Natural killer cell treated with Interleukin-12 subunit alpha and Interleukin-12 subunit beta and Interleukin-15 and Interleukin-18, amount 100 ng/mL, for 72 hours (primary cell): Measurements from ENCODE around the gene CNGA3. TPM values are rescaled to one million over a fixed set of nuclear protein-coding genes. Genes with fewer than 3 reads are reported as not detected.

Source experiments
- ATAC-seq, 2 donors: fragments of 150-1000 bp; cut with Tn5 transposase in 1 of 2; sonication (Bioruptor Pico), chemical (Tn5 transposase) in 1 of 2; 2 replicates each; pipeline ENCODE4 v1.10.0; 2021
- DNase-seq: peaks from one replicate; pipeline ENCODE4 v3.0.0; 2022; ENCODE audit warnings: low spot score
- H3K27ac Mint-ChIP-seq, 2 donors: 1 replicate in 1 of 2; 2 replicates in 1 of 2; pipeline ENCODE4 v1.8.0; 2022; ENCODE audit warnings: mixed read lengths in 2 of 2, mild to moderate bottlenecking in 1 of 2, moderate library complexity in 1 of 2
- H3K27me3 Mint-ChIP-seq, 2 donors: 1 replicate in 1 of 2; 2 replicates in 1 of 2; pipeline ENCODE4 v1.8.0; 2022; ENCODE audit warnings: mixed read lengths in 2 of 2
- H3K36me3 Mint-ChIP-seq: one replicate; pipeline ENCODE4 v1.8.0; 2022; ENCODE audit warnings: mixed read lengths
- H3K4me1 Mint-ChIP-seq, 2 donors: 1 replicate in 1 of 2; 2 replicates in 1 of 2; pipeline ENCODE4 v1.8.0; 2022; ENCODE audit warnings: low read depth in 2 of 2, mixed read lengths in 2 of 2, mild to moderate bottlenecking in 1 of 2
- H3K4me3 Mint-ChIP-seq: one replicate; pipeline ENCODE4 v1.8.0; 2022; ENCODE audit warnings: mixed read lengths
- H3K9me3 Mint-ChIP-seq: 2 replicates; pipeline ENCODE4 v1.8.0; 2022; ENCODE audit warnings: mixed read lengths
- total RNA-seq, 2 donors: library from RNA; stranded (reverse); gene quantifications; one replicate each; pipeline ENCODE4 v1.2.3, GENCODE V29; 2022

CNGA3 gene
- total RNA-seq, 2 donors from 2014 or later = not detected

DNA sequence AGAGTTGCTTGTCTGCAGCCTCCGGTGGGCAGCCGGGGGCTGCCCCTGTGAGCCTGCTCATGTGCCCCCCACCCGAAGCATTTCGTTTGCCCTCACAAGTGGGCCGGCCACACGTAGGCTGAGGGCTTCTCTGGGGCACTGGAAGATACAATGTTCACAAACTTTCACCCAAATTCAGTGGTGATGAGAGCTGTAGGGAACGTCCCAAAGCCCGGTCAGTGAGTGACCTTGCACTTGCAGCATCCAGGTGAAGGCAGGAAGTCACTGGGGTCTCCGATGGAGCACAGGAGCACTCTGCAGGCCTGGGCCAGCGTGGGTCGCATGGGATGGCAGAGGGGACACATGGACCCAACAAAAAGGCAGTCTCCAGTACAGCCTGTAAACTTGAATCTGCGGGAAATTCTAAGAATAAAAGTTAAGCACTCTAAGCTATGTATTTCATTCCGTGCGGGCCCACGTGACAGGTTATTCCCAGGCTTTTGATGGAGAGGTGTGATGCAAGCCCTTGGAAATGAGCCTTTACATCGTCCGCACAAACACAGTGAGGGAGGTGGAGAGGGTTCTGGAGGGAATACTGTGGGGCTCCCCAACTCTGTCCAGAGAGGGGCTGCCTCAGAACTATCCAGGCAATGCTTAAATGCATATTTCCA lies 42.5 kb downstream of the CNGA3 start:
- Mint-ChIP-seq H3K4me3 (no peak overlapping the region), H3K27ac (no peak overlapping the region), H3K4me1 (peaks cover 3% of the 10 kb centered on the region in 2 donors), H3K27me3 (peaks cover 7 to 11% of the 10 kb centered on the region in 2 donors), H3K9me3 (no peaks in the 10 kb centered on the region), H3K36me3 (no peaks in the 10 kb centered on the region)
- DNase-seq (no peak), ATAC-seq (no peak)

GRCh38 chr2:98389251-98389605 lies 43.0 kb downstream of the CNGA3 start:
- Mint-ChIP-seq H3K36me3 (no peaks in the 10 kb centered on the region), H3K4me3 (no peak overlapping the region), H3K27me3 (peaks cover 7 to 10% of the 10 kb centered on the region in 2 donors), H3K27ac (no peak overlapping the region), H3K4me1 (peaks cover 3% of the 10 kb centered on the region in 2 donors), H3K9me3 (no peaks in the 10 kb centered on the region)
- DNase-seq (no peak), ATAC-seq (no peak)

- Mint-ChIP-seq H3K4me1 (no peaks in the 10 kb centered on the region), H3K9me3 (no peaks in the 10 kb centered on the region), H3K36me3 (no peaks in the 10 kb centered on the region), H3K27me3 (peaks cover 9% of the 10 kb centered on the region in 2 donors), H3K27ac (no peak overlapping the region), H3K4me3 (no peak overlapping the region)
- DNase-seq (no peak), ATAC-seq (peak in 1 of 2 donors; percentile 15)
These were observed 44.6 kb downstream of the CNGA3 start for GRCh38 chr2:98390571-98391476.

DNA sequence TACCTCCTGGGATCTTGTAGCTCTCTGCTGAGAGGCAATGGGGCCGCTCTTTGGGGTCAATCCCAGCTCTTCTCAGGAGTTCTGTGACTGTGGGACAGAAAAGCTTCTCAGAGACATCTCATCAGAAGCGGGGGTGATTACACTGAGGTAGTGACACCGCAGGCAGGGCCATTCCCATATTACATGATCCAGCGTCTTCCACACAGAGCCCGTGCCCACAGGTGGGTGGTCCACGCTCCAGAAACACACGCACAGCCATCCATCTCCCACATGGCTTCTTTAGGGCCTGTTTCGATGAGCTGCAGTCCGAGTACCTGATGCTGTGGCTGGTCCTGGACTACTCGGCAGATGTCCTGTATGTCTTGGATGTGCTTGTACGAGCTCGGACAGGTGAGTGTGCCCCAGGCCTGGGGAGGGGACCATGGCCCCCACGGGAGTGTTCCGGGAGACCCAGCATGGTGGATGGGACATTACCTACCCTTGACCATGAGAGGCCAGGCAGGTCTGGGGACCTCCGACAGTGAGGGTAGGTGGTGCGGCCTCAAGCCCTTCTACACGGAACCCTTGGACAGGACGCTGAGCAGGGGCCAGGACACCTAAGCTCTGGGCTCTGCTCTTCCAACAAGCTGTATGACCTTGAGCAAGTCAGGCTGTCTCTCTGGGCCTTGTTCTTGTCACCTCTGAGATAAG lies 45.5 kb downstream of the CNGA3 start:
- no peak for ATAC-seq
- no peak for DNase-seq
- Mint-ChIP-seq H3K36me3 (no peaks in the 10 kb centered on the region), H3K9me3 (no peaks in the 10 kb centered on the region), H3K4me1 (no peaks in the 10 kb centered on the region), H3K4me3 (no peak overlapping the region), H3K27ac (no peak overlapping the region), H3K27me3 (peaks cover 12 to 18% of the 10 kb centered on the region in 2 donors)

DNA sequence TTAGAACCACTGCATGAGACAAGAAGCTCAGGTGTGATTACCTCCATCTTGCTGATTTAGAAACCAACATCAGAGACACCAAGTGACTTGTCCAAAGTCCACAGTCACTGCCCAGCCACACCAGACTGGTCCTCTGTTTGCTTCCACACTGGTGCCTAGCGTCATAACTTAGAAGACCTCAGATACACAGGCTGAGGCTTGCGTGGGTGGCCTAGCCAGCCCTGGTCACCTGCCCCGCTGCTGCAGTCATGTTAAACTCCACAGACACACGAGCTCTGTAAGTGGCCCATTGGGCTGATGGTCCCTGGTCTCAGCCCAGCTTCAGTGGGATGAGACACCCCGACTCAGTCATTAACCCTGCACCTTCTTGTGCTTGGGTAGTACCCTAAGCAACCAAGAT lies 47.1 kb downstream of the CNGA3 start:
- Mint-ChIP-seq H3K4me1 (no peaks in the 10 kb centered on the region), H3K27ac (no peak overlapping the region), H3K36me3 (no peaks in the 10 kb centered on the region), H3K4me3 (no peak overlapping the region), H3K27me3 (peaks cover 14 to 25% of the 10 kb centered on the region in 2 donors), H3K9me3 (no peaks in the 10 kb centered on the region)
- ATAC-seq (no peak), DNase-seq (no peak)

DNA sequence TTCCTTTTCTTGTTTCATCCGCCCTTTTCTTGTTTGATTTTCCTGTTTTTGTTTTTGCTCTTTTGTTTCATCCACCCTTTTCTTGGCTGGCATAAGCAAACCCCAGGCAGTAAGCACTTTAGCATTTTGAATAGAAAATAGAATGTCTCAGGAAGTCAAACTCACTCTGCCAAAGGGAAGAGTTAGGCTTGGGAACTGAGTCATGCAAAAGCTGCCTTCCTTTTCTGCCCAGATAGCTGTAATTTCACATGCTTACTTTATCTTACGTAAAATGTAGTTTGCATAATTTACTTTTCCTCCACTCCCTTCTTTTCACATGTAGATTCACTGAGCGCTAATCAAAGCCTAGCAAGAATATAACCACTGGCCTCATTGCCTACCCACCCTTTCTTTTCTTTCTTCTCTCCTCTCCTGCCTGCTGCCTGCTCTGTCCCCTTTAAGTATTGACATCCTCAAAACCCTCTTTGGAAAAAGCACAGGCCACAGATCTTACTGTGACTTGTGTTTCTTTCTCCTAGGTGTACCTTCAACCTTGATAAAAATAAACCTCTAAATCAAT lies 48.4 kb downstream of the CNGA3 start:
- Mint-ChIP-seq H3K4me3 (no peak overlapping the region), H3K9me3 (no peaks in the 10 kb centered on the region), H3K36me3 (no peaks in the 10 kb centered on the region), H3K4me1 (no peaks in the 10 kb centered on the region), H3K27ac (no peak overlapping the region), H3K27me3 (peaks cover 22 to 39% of the 10 kb centered on the region in 2 donors)
- DNase-seq (no peak), ATAC-seq (no peak)

- no peak overlapping the region for H3K27ac Mint-ChIP-seq
- DNase-seq (no peak), ATAC-seq (no peak)
- no peaks in the 10 kb centered on the region for H3K4me1 Mint-ChIP-seq
- H3K9me3 Mint-ChIP-seq = no peaks in the 10 kb centered on the region
- peaks cover 32 to 52% of the 10 kb centered on the region in 2 donors for H3K27me3 Mint-ChIP-seq
- no peak overlapping the region for H3K4me3 Mint-ChIP-seq
- H3K36me3 Mint-ChIP-seq = no peaks in the 10 kb centered on the region
These were observed 49.7 kb downstream of the CNGA3 start for GRCh38 chr2:98395977-98396376.

DNA sequence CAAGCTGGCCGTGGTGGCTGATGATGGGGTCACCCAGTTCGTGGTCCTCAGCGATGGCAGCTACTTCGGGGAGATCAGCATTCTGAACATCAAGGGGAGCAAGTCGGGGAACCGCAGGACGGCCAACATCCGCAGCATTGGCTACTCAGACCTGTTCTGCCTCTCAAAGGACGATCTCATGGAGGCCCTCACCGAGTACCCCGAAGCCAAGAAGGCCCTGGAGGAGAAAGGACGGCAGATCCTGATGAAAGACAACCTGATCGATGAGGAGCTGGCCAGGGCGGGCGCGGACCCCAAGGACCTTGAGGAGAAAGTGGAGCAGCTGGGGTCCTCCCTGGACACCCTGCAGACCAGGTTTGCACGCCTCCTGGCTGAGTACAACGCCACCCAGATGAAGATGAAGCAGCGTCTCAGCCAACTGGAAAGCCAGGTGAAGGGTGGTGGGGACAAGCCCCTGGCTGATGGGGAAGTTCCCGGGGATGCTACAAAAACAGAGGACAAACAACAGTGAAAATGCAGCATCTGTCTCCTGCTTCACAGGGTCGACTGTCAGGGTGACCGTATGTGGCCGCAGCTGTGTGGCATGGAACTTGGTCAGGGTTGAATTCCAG lies 50.6 kb downstream of the CNGA3 start:
- no peaks in the 10 kb centered on the region for H3K36me3 Mint-ChIP-seq
- no peak overlapping the region for H3K4me3 Mint-ChIP-seq
- DNase-seq = no peak
- no peak for ATAC-seq
- H3K9me3 Mint-ChIP-seq = no peaks in the 10 kb centered on the region
- peaks cover 39 to 60% of the 10 kb centered on the region in 2 donors for H3K27me3 Mint-ChIP-seq
- H3K4me1 Mint-ChIP-seq = peaks cover 0 to 8% of the 10 kb centered on the region in 2 donors
- H3K27ac Mint-ChIP-seq = no peak overlapping the region

GRCh38 chr2:98399140-98399539 lies 52.9 kb downstream of the CNGA3 start:
- ATAC-seq = no peak
- no peak overlapping the region for H3K27ac Mint-ChIP-seq
- no peak overlapping the region for H3K4me3 Mint-ChIP-seq
- H3K4me1 Mint-ChIP-seq = peaks cover 0 to 9% of the 10 kb centered on the region in 2 donors
- no peaks in the 10 kb centered on the region for H3K36me3 Mint-ChIP-seq
- H3K9me3 Mint-ChIP-seq = no peaks in the 10 kb centered on the region
- peaks cover 43 to 72% of the 10 kb centered on the region in 2 donors for H3K27me3 Mint-ChIP-seq
- DNase-seq = no peak

GRCh38 chr2:98403878-98404277 lies 57.6 kb downstream of the CNGA3 start:
- Mint-ChIP-seq H3K9me3 (no peaks in the 10 kb centered on the region), H3K36me3 (no peaks in the 10 kb centered on the region), H3K4me1 (peaks cover 0 to 9% of the 10 kb centered on the region in 2 donors), H3K4me3 (no peak overlapping the region), H3K27me3 (peaks cover 27 to 41% of the 10 kb centered on the region in 2 donors), H3K27ac (no peak overlapping the region)
- DNase-seq (no peak), ATAC-seq (no peak)

GRCh38 chr2:98404556-98405250 lies 58.4 kb downstream of the CNGA3 start:
- Mint-ChIP-seq H3K27ac (no peak overlapping the region), H3K36me3 (no peaks in the 10 kb centered on the region), H3K4me1 (peaks cover 0 to 9% of the 10 kb centered on the region in 2 donors), H3K4me3 (no peak overlapping the region), H3K9me3 (no peaks in the 10 kb centered on the region), H3K27me3 (peaks cover 21 to 33% of the 10 kb centered on the region in 2 donors)
- DNase-seq (no peak), ATAC-seq (no peak)

- DNase-seq (no peak), ATAC-seq (no peak)
- Mint-ChIP-seq H3K36me3 (no peaks in the 10 kb centered on the region), H3K9me3 (no peaks in the 10 kb centered on the region), H3K27me3 (peaks cover 17 to 27% of the 10 kb centered on the region in 2 donors), H3K4me3 (no peak overlapping the region), H3K27ac (no peak overlapping the region), H3K4me1 (peaks cover 0 to 9% of the 10 kb centered on the region in 2 donors)
These were observed 59.0 kb downstream of the CNGA3 start for GRCh38 chr2:98405301-98405700.

DNA sequence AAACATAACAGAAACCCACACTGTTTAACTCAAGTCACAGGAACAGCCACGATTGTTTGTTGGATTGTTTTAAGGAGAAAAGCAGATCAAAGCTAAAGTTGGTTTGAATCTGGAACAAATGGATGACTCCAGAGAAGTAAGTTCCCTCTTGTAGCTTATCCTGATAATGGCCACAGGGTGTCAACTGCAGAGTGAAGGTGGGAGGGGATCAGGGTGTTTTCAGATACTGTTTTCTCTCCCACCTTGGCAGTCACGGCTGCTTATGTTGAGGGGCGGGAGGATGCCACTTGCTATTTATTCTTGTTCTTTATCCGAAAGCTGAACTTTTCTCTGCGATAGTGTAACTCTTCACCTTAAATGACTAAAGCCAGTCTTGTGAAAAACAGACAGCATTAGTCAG lies 61.9 kb downstream of the CNGA3 start:
- Mint-ChIP-seq H3K36me3 (no peaks in the 10 kb centered on the region), H3K9me3 (no peaks in the 10 kb centered on the region), H3K27ac (no peak overlapping the region), H3K4me3 (no peak overlapping the region), H3K27me3 (peaks cover 0 to 2% of the 10 kb centered on the region in 2 donors), H3K4me1 (peaks cover 3 to 4% of the 10 kb centered on the region in 2 donors)
- ATAC-seq (no peak), DNase-seq (no peak)
